HL-60 (cell line): ENCODE measurements around the gene NAALADL2.

Source experiments
- CTCF ChIP-seq: IDR thresholded peaks from one replicate; pipeline ENCODE4 v1.5.1; 2011; ENCODE audit warnings: low read length, control low read depth, inconsistent platforms; ENCODE audit not compliant: insufficient read depth
- GABPA ChIP-seq: IDR thresholded peaks from 2 replicates; pipeline ENCODE4 v1.6.1; 2012; ENCODE audit warnings: low read depth
- POLR2AphosphoS5 ChIP-seq: IDR thresholded peaks from 2 replicates; pipeline ENCODE4 v1.6.1; 2012; ENCODE audit warnings: low read depth

- TF ChIP-seq CTCF (no peak), GABPA (no peak), POLR2AphosphoS5 (no peak)
These were observed 662.3 kb downstream of the NAALADL2 start for GRCh38 chr3:175521406-175521805.
